RWPE2 (cell line): ENCODE results near the gene MINPP1.

Experiments
- ATAC-seq: fragments of 200-7000 bp; cut with Tn5 transposase; 3 replicates; pipeline ENCODE4 v1.9.1; 2021; ENCODE audit warnings: low read depth
- DNase-seq: peaks from one replicate; pipeline ENCODE4 v3.0.0-alpha.2; 2020; ENCODE audit warnings: low spot score
- H3K27ac ChIP-seq: fragments of 450-650 bp; 2 replicates; pipeline ENCODE4 v1.5.1; 2017; ENCODE audit warnings: mild to moderate bottlenecking; ENCODE audit not compliant: poor library complexity, severe bottlenecking
- H3K27me3 ChIP-seq: fragments of 250-450 bp; sonication (Bioruptor Pico); 2 replicates; pipeline ENCODE4 v1.5.1; 2021; ENCODE audit warnings: mild to moderate bottlenecking, moderate library complexity; ENCODE audit not compliant: insufficient read depth, poor library complexity, severe bottlenecking
- H3K36me3 ChIP-seq: fragments of 250-450 bp; sonication (Bioruptor Pico); 2 replicates; pipeline ENCODE4 v1.5.1; 2020; ENCODE audit warnings: low read depth, mild to moderate bottlenecking, moderate library complexity
- H3K4me1 ChIP-seq: fragments of 250-450 bp; sonication (Bioruptor Pico); 2 replicates; pipeline ENCODE4 v1.5.1; 2021; ENCODE audit warnings: mild to moderate bottlenecking, moderate library complexity; ENCODE audit not compliant: insufficient read depth, poor library complexity, severe bottlenecking
- H3K4me3 ChIP-seq: fragments of 250-450 bp; sonication (Bioruptor Pico); 2 replicates; pipeline ENCODE4 v1.5.1; 2021; ENCODE audit warnings: mild to moderate bottlenecking, moderate library complexity; ENCODE audit not compliant: severe bottlenecking
- H3K9me3 ChIP-seq: fragments of 250-450 bp; sonication (Bioruptor Pico); 2 replicates; pipeline ENCODE4 v1.5.1; 2021; ENCODE audit warnings: mild to moderate bottlenecking, moderate library complexity; ENCODE audit not compliant: severe bottlenecking
- CTCF ChIP-seq: fragments of 450-650 bp; IDR thresholded peaks from one replicate; pipeline ENCODE4 v1.5.1; 2017; ENCODE audit warnings: mild to moderate bottlenecking, moderate library complexity; ENCODE audit not compliant: poor library complexity, severe bottlenecking

MINPP1 gene

GRCh38 chr10:87500646-87501048 is 4.0 kb upstream of the MINPP1 start:
- TF ChIP-seq CTCF: no peak
- Histone ChIP-seq H3K4me1 (peaks cover 5% of the 10 kb centered on the region), H3K27ac (no peak overlapping the region), H3K9me3 (no peaks in the 10 kb centered on the region), H3K4me3 (no peak overlapping the region), H3K36me3 (no peaks in the 10 kb centered on the region), H3K27me3 (no peaks in the 10 kb centered on the region)
- DNase-seq: no peak
- no peak for ATAC-seq

- Histone ChIP-seq H3K27me3 (no peaks in the 10 kb centered on the region), H3K4me1 (peaks cover 15% of the 10 kb centered on the region), H3K9me3 (no peaks in the 10 kb centered on the region), H3K36me3 (peaks cover 5% of the 10 kb centered on the region), H3K4me3 (no peak overlapping the region), H3K27ac (no peak overlapping the region)
- no peak for TF ChIP-seq CTCF
- DNase-seq (no peak), ATAC-seq (no peak)
Observed at GRCh38 chr10:87503401-87503800, 1.3 kb upstream of the MINPP1 start.

- DNase-seq (no peak), ATAC-seq (no peak)
Observed at GRCh38 chr10:87503886-87504285, 807 bp upstream of the MINPP1 start.

GRCh38 chr10:87504307-87504639 is 420 bp upstream of the MINPP1 start:
- Histone ChIP-seq H3K27me3 (no peaks in the 10 kb centered on the region), H3K36me3 (peaks cover 14% of the 10 kb centered on the region), H3K4me3 (peak overlapping the region; percentile 64), H3K4me1 (peaks cover 15% of the 10 kb centered on the region), H3K9me3 (no peaks in the 10 kb centered on the region), H3K27ac (peak overlapping the region; percentile 43)
- DNase-seq (no peak), ATAC-seq (no peak; the same call in 2 of the 3 replicates)
- no peak for TF ChIP-seq CTCF

More at GRCh38 chr10:87503886-87504285, 807 bp upstream of the MINPP1 start:
- TF ChIP-seq CTCF: no peak
- Histone ChIP-seq H3K27ac (peak overlapping the region; percentile 43), H3K9me3 (no peaks in the 10 kb centered on the region), H3K4me1 (peaks cover 15% of the 10 kb centered on the region), H3K36me3 (peaks cover 10% of the 10 kb centered on the region), H3K4me3 (peak overlapping the region; percentile 64), H3K27me3 (no peaks in the 10 kb centered on the region)

GRCh38 chr10:87505366-87506111 is 846 bp downstream of the MINPP1 start:
- peak overlapping the region; percentile 64 for H3K4me3 ChIP-seq
- TF ChIP-seq CTCF: peak; percentile 77
- H3K36me3 ChIP-seq: peaks cover 24% of the 10 kb centered on the region
- peaks cover 15% of the 10 kb centered on the region for H3K4me1 ChIP-seq
- DNase-seq (peak; percentile 64), ATAC-seq (peak; percentile 77)
- H3K27ac ChIP-seq: peak overlapping the region; percentile 43
- no peaks in the 10 kb centered on the region for H3K9me3 ChIP-seq
- no peaks in the 10 kb centered on the region for H3K27me3 ChIP-seq
